Measurements from ENCODE around the gene ARL5A.

The ARL5A gene

GRCh38 chr2:151809073-151809383, 19.2 kb downstream of the ARL5A start:
- Histone ChIP-seq H3K4me1 (ENCODE audit: insufficient read depth, insufficient read length) (no peaks in the 10 kb centered on the region), H3K36me3 (ENCODE audit: insufficient read depth, insufficient read length, low read length) (peaks cover 77% of the 10 kb centered on the region), H3K4me3 (ENCODE audit: insufficient read length, low read depth) (no peak overlapping the region), H3K27me3 (ENCODE audit: insufficient read depth, insufficient read length) (no peaks in the 10 kb centered on the region), H3K9ac (ENCODE audit: insufficient read length, low read depth) (no peak overlapping the region), H3K9me3 (ENCODE audit: insufficient read depth, low read length) (no peaks in the 10 kb centered on the region)
- no peak for TF ChIP-seq ZNF274 (IDR thresholded peaks at IDR 0.05; ENCODE audit: low read depth, low read length)
- DNase-seq (ENCODE audit: low read depth, low spot score): no peak

GRCh38 chr2:151808258-151809072, 19.8 kb downstream of the ARL5A start:
- H3K36me3 ChIP-seq (ENCODE audit: insufficient read depth, insufficient read length, low read length): peaks cover 78% of the 10 kb centered on the region
- no peaks in the 10 kb centered on the region for H3K4me1 ChIP-seq (ENCODE audit: insufficient read depth, insufficient read length)
- H3K4me3 ChIP-seq (ENCODE audit: insufficient read length, low read depth): no peak overlapping the region
- H3K9me3 ChIP-seq (ENCODE audit: insufficient read depth, low read length): no peaks in the 10 kb centered on the region
- no peaks in the 10 kb centered on the region for H3K27me3 ChIP-seq (ENCODE audit: insufficient read depth, insufficient read length)
- no peak for TF ChIP-seq ZNF274 (IDR thresholded peaks at IDR 0.05; ENCODE audit: low read depth, low read length)
- TF ChIP-seq YY1 (IDR thresholded peaks at IDR 0.05; ENCODE audit: insufficient read depth, insufficient read length): no peak
- no peak for TF ChIP-seq SUZ12 (IDR thresholded peaks at IDR 0.05; ENCODE audit: extremely low read depth, insufficient read depth, insufficient read length)
- no peak for DNase-seq (ENCODE audit: low read depth, low spot score)
- no peak overlapping the region for H3K9ac ChIP-seq (ENCODE audit: insufficient read length, low read depth)

- Histone ChIP-seq H3K4me1 (ENCODE audit: insufficient read depth, insufficient read length) (no peaks in the 10 kb centered on the region), H3K9ac (ENCODE audit: insufficient read length, low read depth) (no peak overlapping the region), H3K36me3 (ENCODE audit: insufficient read depth, insufficient read length, low read length) (peaks cover 81% of the 10 kb centered on the region), H3K27me3 (ENCODE audit: insufficient read depth, insufficient read length) (no peaks in the 10 kb centered on the region), H3K9me3 (ENCODE audit: insufficient read depth, low read length) (no peaks in the 10 kb centered on the region), H3K4me3 (ENCODE audit: insufficient read length, low read depth) (no peak overlapping the region)
- no peak for DNase-seq (ENCODE audit: low read depth, low spot score)
- TF ChIP-seq YY1 (IDR thresholded peaks at IDR 0.05; ENCODE audit: insufficient read depth, insufficient read length) (no peak), ZNF274 (IDR thresholded peaks at IDR 0.05; ENCODE audit: low read depth, low read length) (no peak), SUZ12 (IDR thresholded peaks at IDR 0.05; ENCODE audit: extremely low read depth, insufficient read depth, insufficient read length) (no peak)
These were observed 22.3 kb downstream of the ARL5A start for GRCh38 chr2:151805961-151806360.

- no peak for DNase-seq (ENCODE audit: low read depth, low spot score)
- no peaks in the 10 kb centered on the region for H3K9me3 ChIP-seq (ENCODE audit: insufficient read depth, low read length)
- H3K9ac ChIP-seq (ENCODE audit: insufficient read length, low read depth): no peak overlapping the region
- no peak overlapping the region for H3K4me3 ChIP-seq (ENCODE audit: insufficient read length, low read depth)
- H3K36me3 ChIP-seq (ENCODE audit: insufficient read depth, insufficient read length, low read length): peaks cover 75% of the 10 kb centered on the region
- TF ChIP-seq SUZ12 (IDR thresholded peaks at IDR 0.05; ENCODE audit: extremely low read depth, insufficient read depth, insufficient read length) (no peak), ZNF274 (IDR thresholded peaks at IDR 0.05; ENCODE audit: low read depth, low read length) (no peak), YY1 (IDR thresholded peaks at IDR 0.05; ENCODE audit: insufficient read depth, insufficient read length) (no peak)
- no peaks in the 10 kb centered on the region for H3K4me1 ChIP-seq (ENCODE audit: insufficient read depth, insufficient read length)
- H3K27me3 ChIP-seq (ENCODE audit: insufficient read depth, insufficient read length): no peaks in the 10 kb centered on the region
These were observed 22.9 kb downstream of the ARL5A start for GRCh38 chr2:151805343-151805742.

GRCh38 chr2:151803811-151804210, 24.4 kb downstream of the ARL5A start:
- no peaks in the 10 kb centered on the region for H3K9me3 ChIP-seq (ENCODE audit: insufficient read depth, low read length)

GRCh38 chr2:151802315-151802714, 25.9 kb downstream of the ARL5A start:
- no peak overlapping the region for H3K4me3 ChIP-seq (ENCODE audit: insufficient read length, low read depth)
- H3K9me3 ChIP-seq (ENCODE audit: insufficient read depth, low read length): no peaks in the 10 kb centered on the region
- H3K36me3 ChIP-seq (ENCODE audit: insufficient read depth, insufficient read length, low read length): peaks cover 66% of the 10 kb centered on the region
- H3K27me3 ChIP-seq (ENCODE audit: insufficient read depth, insufficient read length): no peaks in the 10 kb centered on the region
- H3K4me1 ChIP-seq (ENCODE audit: insufficient read depth, insufficient read length): no peaks in the 10 kb centered on the region
- no peak overlapping the region for H3K9ac ChIP-seq (ENCODE audit: insufficient read length, low read depth)
- no peak for DNase-seq (ENCODE audit: low read depth, low spot score)
- TF ChIP-seq SUZ12 (IDR thresholded peaks at IDR 0.05; ENCODE audit: extremely low read depth, insufficient read depth, insufficient read length) (no peak), ZNF274 (IDR thresholded peaks at IDR 0.05; ENCODE audit: low read depth, low read length) (no peak), YY1 (IDR thresholded peaks at IDR 0.05; ENCODE audit: insufficient read depth, insufficient read length) (no peak)

More at GRCh38 chr2:151803811-151804210, 24.4 kb downstream of the ARL5A start:
- Histone ChIP-seq H3K4me3 (ENCODE audit: insufficient read length, low read depth) (no peak overlapping the region), H3K4me1 (ENCODE audit: insufficient read depth, insufficient read length) (no peaks in the 10 kb centered on the region), H3K9ac (ENCODE audit: insufficient read length, low read depth) (no peak overlapping the region), H3K27me3 (ENCODE audit: insufficient read depth, insufficient read length) (no peaks in the 10 kb centered on the region), H3K36me3 (ENCODE audit: insufficient read depth, insufficient read length, low read length) (peaks cover 75% of the 10 kb centered on the region)
- DNase-seq (ENCODE audit: low read depth, low spot score): no peak
- no peak for TF ChIP-seq SUZ12 (IDR thresholded peaks at IDR 0.05; ENCODE audit: extremely low read depth, insufficient read depth, insufficient read length)
- TF ChIP-seq YY1 (IDR thresholded peaks at IDR 0.05; ENCODE audit: insufficient read depth, insufficient read length): no peak
- no peak for TF ChIP-seq ZNF274 (IDR thresholded peaks at IDR 0.05; ENCODE audit: low read depth, low read length)

GRCh38 chr2:151799886-151800292, 28.3 kb downstream of the ARL5A start:
- Histone ChIP-seq H3K9ac (ENCODE audit: insufficient read length, low read depth) (no peak overlapping the region), H3K4me1 (ENCODE audit: insufficient read depth, insufficient read length) (no peaks in the 10 kb centered on the region), H3K27me3 (ENCODE audit: insufficient read depth, insufficient read length) (no peaks in the 10 kb centered on the region), H3K9me3 (ENCODE audit: insufficient read depth, low read length) (no peaks in the 10 kb centered on the region), H3K36me3 (ENCODE audit: insufficient read depth, insufficient read length, low read length) (peaks cover 46% of the 10 kb centered on the region), H3K4me3 (ENCODE audit: insufficient read length, low read depth) (no peak overlapping the region)
- TF ChIP-seq SUZ12 (IDR thresholded peaks at IDR 0.05; ENCODE audit: extremely low read depth, insufficient read depth, insufficient read length) (no peak), YY1 (IDR thresholded peaks at IDR 0.05; ENCODE audit: insufficient read depth, insufficient read length) (no peak), ZNF274 (IDR thresholded peaks at IDR 0.05; ENCODE audit: low read depth, low read length) (no peak)
- no peak for DNase-seq (ENCODE audit: low read depth, low spot score)
